ENCODE data around the gene METTL13. TPM values are rescaled to one million over a fixed set of nuclear protein-coding genes. Genes with fewer than 3 reads are reported as not detected.

The METTL13 gene
- total RNA-seq, 1 experiment from 2014 or later, result 64.5 TPM

- no peak for TF ChIP-seq CTCF (conservative IDR thresholded peaks at IDR 0.05)
- no CpG with 5 or more reads among the region's 6 CpGs for WGBS (ENCODE audit: extremely low coverage, insufficient read length, low lambda C conversion rate)
- Histone ChIP-seq H3K23me2 (ENCODE audit: insufficient read length, low read depth, low read length, poor library complexity, severe bottlenecking) (no peaks in the 10 kb centered on the region), H3K4me2 (ENCODE audit: insufficient read depth, insufficient read length, low read length) (no peak overlapping the region), H4K91ac (ENCODE audit: insufficient read length, low read depth, low read length) (no peak overlapping the region), H4K20me1 (ENCODE audit: control insufficient read depth, insufficient read depth, insufficient read length) (no peaks in the 10 kb centered on the region), H2AFZ (ENCODE audit: low read length) (no peak overlapping the region), H3T11ph (ENCODE audit: low read length) (no peak overlapping the region), H2BK12ac (ENCODE audit: insufficient read length, low read depth, low read length) (no peak overlapping the region), H3K9ac (ENCODE audit: extremely low read depth, insufficient read length, low read length) (no peak overlapping the region), H3K4me1 (ENCODE audit: insufficient read depth, low read length) (no peaks in the 10 kb centered on the region), H2BK20ac (ENCODE audit: low read depth, low read length, poor library complexity, severe bottlenecking) (no peak overlapping the region), H3K18ac (ENCODE audit: insufficient read length, low read depth, low read length) (no peak overlapping the region), H4K5ac (ENCODE audit: insufficient read length, low read depth, low read length) (no peak overlapping the region), H3K9me3 (ENCODE audit: control insufficient read depth, low read depth, low read length) (no peaks in the 10 kb centered on the region), H3K23ac (ENCODE audit: insufficient read length, low read depth, low read length) (no peak overlapping the region), H3K27ac (ENCODE audit: insufficient read length, low read depth, low read length) (no peak overlapping the region), H3K27me3 (ENCODE audit: insufficient read depth, low read length) (no peaks in the 10 kb centered on the region), H2BK15ac (ENCODE audit: low read depth, low read length) (no peak overlapping the region), H3K79me2 (ENCODE audit: insufficient read depth, low read length) (no peaks in the 10 kb centered on the region), H3K56ac (ENCODE audit: insufficient read length, low read depth, low read length) (no peak overlapping the region), H4K8ac (replicated peaks; ENCODE audit: insufficient read length, low read depth, low read length) (no peak overlapping the region), H2AK5ac (ENCODE audit: insufficient read length, low read length) (no peak overlapping the region), H2BK5ac (ENCODE audit: insufficient read length, low read length) (no peak overlapping the region), H3K4ac (ENCODE audit: low read depth, low read length) (no peak overlapping the region), H3K14ac (ENCODE audit: insufficient read depth, low read length) (no peak overlapping the region), H3K79me1 (ENCODE audit: insufficient read depth, low read depth, low read length, poor library complexity, severe bottlenecking) (no peaks in the 10 kb centered on the region), H2BK120ac (ENCODE audit: low read depth, low read length, poor library complexity, severe bottlenecking) (no peak overlapping the region)
- Mint-ChIP-seq H3K27ac (no peak overlapping the region), H3K36me3 (ENCODE audit: insufficient read depth in 1 of 3, low read depth in 3 of 3) (peaks cover 0 to 2% (median 1%) of the 10 kb centered on the region in 3 experiments; a peak in 2 of 7 replicates), H3K4me3 (no peak overlapping the region), H3K9me3 (peaks cover 1 to 8% of the 10 kb centered on the region in 2 experiments; a peak in 4 of 5 replicates), H3K4me1 (no peaks in the 10 kb centered on the region), H3K27me3 (ENCODE audit: low read depth) (peaks cover 2% of the 10 kb centered on the region; the same call in 1 of the 2 replicates)
- DNase-seq, result no peak
Measured at GRCh38 chr1:171762143-171762563, 19.3 kb upstream of the METTL13 start.
